Glutamatergic neuron (in vitro differentiated cells): ENCODE measurements around the gene PCGF1. TPM values are rescaled to one million over a fixed set of nuclear protein-coding genes. Genes with fewer than 3 reads are reported as not detected.

Experiments used
- DNase-seq: peaks from one replicate; pipeline ENCODE4 v3.0.0; 2022
- H3K27ac Mint-ChIP-seq: one replicate; pipeline ENCODE4 v1.8.0; 2020; ENCODE audit warnings: mild to moderate bottlenecking, mixed read lengths, inconsistent platforms; ENCODE audit not compliant: unreplicated experiment
- H3K27me3 Mint-ChIP-seq: one replicate; pipeline ENCODE4 v1.8.0; 2020; ENCODE audit warnings: mild to moderate bottlenecking, moderate library complexity, mixed read lengths, inconsistent platforms; ENCODE audit not compliant: unreplicated experiment
- H3K36me3 Mint-ChIP-seq: one replicate; pipeline ENCODE4 v1.8.0; 2020; ENCODE audit warnings: mild to moderate bottlenecking, mixed read lengths, inconsistent platforms; ENCODE audit not compliant: unreplicated experiment
- H3K4me1 Mint-ChIP-seq: one replicate; pipeline ENCODE4 v1.8.0; 2020; ENCODE audit warnings: mild to moderate bottlenecking, low read depth, mixed read lengths, inconsistent platforms; ENCODE audit not compliant: unreplicated experiment
- H3K4me3 Mint-ChIP-seq: one replicate; pipeline ENCODE4 v1.8.0; 2020; ENCODE audit warnings: mild to moderate bottlenecking, mixed read lengths, inconsistent platforms; ENCODE audit not compliant: unreplicated experiment
- H3K9me3 Mint-ChIP-seq: one replicate; pipeline ENCODE4 v1.8.0; 2020; ENCODE audit warnings: mild to moderate bottlenecking, moderate library complexity, mixed read lengths, inconsistent platforms; ENCODE audit not compliant: unreplicated experiment
- CTCF ChIP-seq: fragments of 200-600 bp; sonication (generic); IDR thresholded peaks from one replicate; pipeline ENCODE4 v1.5.0; 2021; ENCODE audit not compliant: partially characterized antibody, unreplicated experiment
- total RNA-seq: library from RNA; stranded (reverse); fragmentation: NEBNext Ultra II Directional; extraction: Animal tissue kit (Norgen Biotek cat#: 25700); gene quantifications from one replicate; pipeline ENCODE4 v1.2.1, GENCODE V29; 2021; ENCODE audit not compliant: unreplicated experiment

The PCGF1 gene
- total RNA-seq, 1 donor from 2014 or later: 32.3 TPM

GRCh38 chr2:74527741-74528140, 20.2 kb upstream of the PCGF1 start:
- Mint-ChIP-seq H3K36me3 (peaks cover 9% of the 10 kb centered on the region), H3K4me3 (peak overlapping the region; percentile 96), H3K27ac (no peak overlapping the region), H3K27me3 (peaks cover 11% of the 10 kb centered on the region), H3K9me3 (peaks cover 20% of the 10 kb centered on the region), H3K4me1 (peaks cover 19% of the 10 kb centered on the region)
- no peak for DNase-seq
- TF ChIP-seq CTCF: no peak

- no peak for DNase-seq
- no peak overlapping the region for H3K27ac Mint-ChIP-seq
- peaks cover 9% of the 10 kb centered on the region for H3K36me3 Mint-ChIP-seq
- H3K9me3 Mint-ChIP-seq: peaks cover 18% of the 10 kb centered on the region
- H3K27me3 Mint-ChIP-seq: peaks cover 19% of the 10 kb centered on the region
- TF ChIP-seq CTCF: no peak
- H3K4me1 Mint-ChIP-seq: peaks cover 9% of the 10 kb centered on the region
- no peak overlapping the region for H3K4me3 Mint-ChIP-seq
Observed at GRCh38 chr2:74526649-74527230, 19.2 kb upstream of the PCGF1 start.

- H3K36me3 Mint-ChIP-seq: peaks cover 9% of the 10 kb centered on the region
- DNase-seq: no peak
- peak within 1 kb of the TSS; percentile 22 for H3K27ac Mint-ChIP-seq
Observed at GRCh38 chr2:74525717-74526648, 18.5 kb upstream of the PCGF1 start, which contains the start of gene DQX1. Gene DQX1, minus strand, starts transcription at chr2:74526231. Its CDS starts 502 bp downstream, at chr2:74525729.

GRCh38 chr2:74524955-74525716, 17.6 kb upstream of the PCGF1 start:
- DNase-seq: no peak
- Mint-ChIP-seq H3K4me3 (no peak overlapping the region), H3K27ac (no peak overlapping the region)

More at GRCh38 chr2:74525717-74526648, 18.5 kb upstream of the PCGF1 start, which contains the start of gene DQX1:
- peaks cover 15% of the 10 kb centered on the region for H3K9me3 Mint-ChIP-seq
- TF ChIP-seq CTCF: no peak
- H3K4me1 Mint-ChIP-seq: peaks cover 3% of the 10 kb centered on the region
- H3K27me3 Mint-ChIP-seq: peaks cover 24% of the 10 kb centered on the region
- H3K4me3 Mint-ChIP-seq: no peak within 1 kb of the TSS

More at GRCh38 chr2:74524955-74525716, 17.6 kb upstream of the PCGF1 start:
- Mint-ChIP-seq H3K9me3 (peaks cover 15% of the 10 kb centered on the region), H3K27me3 (peaks cover 27% of the 10 kb centered on the region), H3K36me3 (peaks cover 9% of the 10 kb centered on the region), H3K4me1 (no peaks in the 10 kb centered on the region)
- no peak for TF ChIP-seq CTCF
